A673 (cell line): ENCODE data around the gene ESRRG.

Experiments
- EZH2 ChIP-seq: fragments of 200-600 bp; sonication (generic); IDR thresholded peaks from 2 replicates; pipeline ENCODE4 v1.6.1; 2017; ENCODE audit warnings: borderline replicate concordance, low read depth, mild to moderate bottlenecking, mixed read lengths, antibody characterized with exemption, low read length; ENCODE audit not compliant: poor library complexity, severe bottlenecking
- TF ChIP-seq, protein P1 (sequence below): fragments of 300-800, 200-600 bp; sonication (generic); conservative IDR thresholded peaks from 2 replicates; pipeline ENCODE4 v1.5.1; 2017; ENCODE audit warnings: low read depth, mild to moderate bottlenecking, antibody characterized with exemption, low read length, moderate library complexity, mixed read lengths

DNA sequence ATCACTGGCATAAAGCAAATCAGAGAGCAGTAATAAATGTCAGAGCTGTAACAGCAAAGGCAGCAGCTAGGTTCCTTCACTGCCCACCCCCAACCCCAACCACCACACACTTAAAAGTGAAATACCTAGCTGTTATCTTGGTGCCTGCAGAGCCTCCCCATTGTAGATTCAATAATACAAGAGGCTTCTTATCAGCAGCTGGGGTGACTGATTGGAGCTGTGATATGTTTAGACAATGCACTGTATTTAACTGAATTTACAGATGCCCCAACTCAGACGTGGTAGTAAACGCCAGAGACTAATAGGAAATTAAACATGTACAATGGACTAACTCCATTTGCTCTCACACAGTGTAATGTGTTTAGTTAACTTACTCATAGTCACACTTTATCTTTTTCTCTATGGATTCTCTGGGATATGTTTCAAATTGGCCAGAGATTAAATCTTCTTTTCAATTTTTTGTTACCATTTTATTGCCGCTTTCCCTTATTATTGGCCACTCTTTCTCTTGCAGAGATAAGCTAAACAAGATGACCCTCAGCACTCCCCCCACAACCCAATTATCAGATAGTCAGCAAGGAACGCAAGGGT lies 117.1 kb downstream of the ESRRG start:
- TF ChIP-seq, protein P1, sequence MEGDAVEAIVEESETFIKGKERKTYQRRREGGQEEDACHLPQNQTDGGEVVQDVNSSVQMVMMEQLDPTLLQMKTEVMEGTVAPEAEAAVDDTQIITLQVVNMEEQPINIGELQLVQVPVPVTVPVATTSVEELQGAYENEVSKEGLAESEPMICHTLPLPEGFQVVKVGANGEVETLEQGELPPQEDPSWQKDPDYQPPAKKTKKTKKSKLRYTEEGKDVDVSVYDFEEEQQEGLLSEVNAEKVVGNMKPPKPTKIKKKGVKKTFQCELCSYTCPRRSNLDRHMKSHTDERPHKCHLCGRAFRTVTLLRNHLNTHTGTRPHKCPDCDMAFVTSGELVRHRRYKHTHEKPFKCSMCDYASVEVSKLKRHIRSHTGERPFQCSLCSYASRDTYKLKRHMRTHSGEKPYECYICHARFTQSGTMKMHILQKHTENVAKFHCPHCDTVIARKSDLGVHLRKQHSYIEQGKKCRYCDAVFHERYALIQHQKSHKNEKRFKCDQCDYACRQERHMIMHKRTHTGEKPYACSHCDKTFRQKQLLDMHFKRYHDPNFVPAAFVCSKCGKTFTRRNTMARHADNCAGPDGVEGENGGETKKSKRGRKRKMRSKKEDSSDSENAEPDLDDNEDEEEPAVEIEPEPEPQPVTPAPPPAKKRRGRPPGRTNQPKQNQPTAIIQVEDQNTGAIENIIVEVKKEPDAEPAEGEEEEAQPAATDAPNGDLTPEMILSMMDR, result no peak
- TF ChIP-seq EZH2, result no peak
